GM18507 (cell line): ENCODE data around the gene ATP2B3.

Experiments used
- DNase-seq: peaks from one replicate; pipeline ENCODE4 v3.0.0; 2011; ENCODE audit warnings: low read depth; ENCODE audit not compliant: insufficient read length; ENCODE audit errors: extremely low spot score
- FAIRE-seq: peaks from 2 replicates; lab custom pipeline; 2011; peaks lifted over from hg19 to GRCh38; lab: Jason Lieb, UNC

Gene ATP2B3

DNA sequence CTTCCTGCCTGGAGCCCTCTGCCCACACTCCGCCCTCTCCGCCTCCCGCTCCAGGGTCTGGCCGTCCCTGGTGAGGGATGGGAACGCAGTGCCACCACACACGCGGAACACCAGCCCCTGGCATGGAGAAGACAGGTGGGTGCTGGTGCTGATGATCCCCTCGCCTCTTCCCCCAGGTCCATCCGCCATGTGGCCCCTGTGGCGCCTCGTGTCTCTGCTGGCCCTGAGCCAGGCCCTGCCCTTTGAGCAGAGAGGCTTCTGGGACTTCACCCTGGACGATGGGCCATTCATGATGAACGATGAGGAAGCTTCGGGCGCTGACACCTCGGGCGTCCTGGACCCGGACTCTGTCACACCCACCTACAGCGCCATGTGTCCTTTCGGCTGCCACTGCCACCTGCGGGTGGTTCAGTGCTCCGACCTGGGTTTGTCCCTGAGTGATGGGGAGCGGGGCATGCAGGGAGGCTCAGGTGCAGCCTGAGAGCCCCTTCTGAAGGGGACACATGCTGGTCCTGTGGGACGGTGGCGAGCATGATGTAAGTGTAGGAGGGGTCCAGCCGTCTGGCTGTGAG lies 12.9 kb upstream of the ATP2B3 start:
- no peak for FAIRE-seq

DNA sequence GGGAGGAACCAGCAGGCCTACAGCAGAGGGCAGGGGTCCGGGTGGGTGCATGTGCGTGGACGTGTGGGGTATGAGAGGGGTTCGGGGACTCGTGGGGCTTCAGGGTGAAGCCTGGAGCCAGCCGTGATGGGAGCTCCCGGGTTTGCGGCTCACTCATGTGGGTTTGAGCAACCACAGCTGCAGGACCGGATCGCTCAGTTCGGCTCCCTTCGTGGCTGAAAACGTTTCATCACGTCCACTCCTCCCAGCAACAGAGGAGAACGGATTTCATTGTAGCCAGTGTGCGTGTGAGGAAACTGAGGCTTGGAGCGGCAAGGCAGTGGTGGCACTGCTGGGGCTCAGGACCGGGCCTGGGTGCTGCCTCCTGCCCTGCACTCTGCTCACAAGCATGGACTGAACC lies 12.1 kb upstream of the ATP2B3 start:
- no peak for FAIRE-seq
- DNase-seq = no peak

More for the DNA sequence above, 12.9 kb upstream of the ATP2B3 start:
- no peak for DNase-seq

DNA sequence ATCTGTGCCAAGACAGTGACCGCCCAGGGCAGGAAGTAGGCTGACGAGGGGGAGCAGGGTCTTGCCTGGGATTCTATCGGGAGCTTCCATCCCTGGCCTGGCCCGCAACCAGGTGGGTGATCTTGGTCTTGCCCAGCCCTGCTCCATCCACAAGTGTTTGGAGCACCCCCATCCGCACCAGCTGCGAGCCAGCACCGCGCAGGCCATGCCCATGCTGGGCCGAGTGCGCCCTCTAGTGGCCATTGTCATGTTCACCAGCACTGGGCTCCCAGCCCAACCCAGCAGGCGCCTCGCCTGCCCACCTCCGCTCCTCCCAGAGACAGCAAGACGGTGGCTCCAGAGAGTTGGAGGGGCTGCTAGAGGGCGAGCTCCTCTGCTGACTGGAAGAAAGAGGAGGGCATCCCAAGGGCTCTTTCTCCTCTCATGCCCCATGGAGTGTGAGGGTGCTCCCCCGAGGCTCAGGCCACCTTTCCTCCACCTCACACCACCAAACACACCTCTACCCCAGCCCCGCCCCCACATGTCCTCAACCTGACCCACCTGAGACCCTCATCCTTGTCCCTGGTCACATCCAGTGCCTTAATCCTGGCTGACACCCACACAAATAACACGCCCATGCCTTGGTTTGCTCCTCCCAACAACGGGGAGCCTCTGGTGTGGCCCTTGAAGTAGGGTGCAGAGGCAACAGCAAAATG lies 9.8 kb upstream of the ATP2B3 start:
- FAIRE-seq = peak; percentile 86

DNA sequence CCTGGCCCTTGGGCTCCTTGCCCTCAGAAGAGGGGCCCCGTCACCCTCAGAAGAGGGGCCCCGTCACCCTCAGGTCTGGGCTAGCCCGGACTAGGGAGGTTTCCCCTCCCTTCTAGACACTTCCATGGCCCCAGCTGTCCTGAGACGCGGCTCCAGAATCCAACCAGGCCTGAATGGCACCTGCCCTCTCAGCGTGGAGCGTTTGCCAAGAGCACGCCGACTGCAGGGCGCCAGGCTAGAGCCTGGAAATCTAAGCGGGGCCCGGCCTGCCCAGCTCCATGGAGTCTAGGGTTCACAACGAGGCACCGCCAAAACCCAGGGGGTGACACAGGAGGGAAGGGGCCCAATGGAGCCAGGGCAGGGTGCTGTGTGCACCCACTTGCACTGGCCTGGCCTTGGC lies 7.8 kb upstream of the ATP2B3 start:
- FAIRE-seq (no peak), DNase-seq (no peak)

More for the DNA sequence above, 9.8 kb upstream of the ATP2B3 start:
- DNase-seq = peak; percentile 72

DNA sequence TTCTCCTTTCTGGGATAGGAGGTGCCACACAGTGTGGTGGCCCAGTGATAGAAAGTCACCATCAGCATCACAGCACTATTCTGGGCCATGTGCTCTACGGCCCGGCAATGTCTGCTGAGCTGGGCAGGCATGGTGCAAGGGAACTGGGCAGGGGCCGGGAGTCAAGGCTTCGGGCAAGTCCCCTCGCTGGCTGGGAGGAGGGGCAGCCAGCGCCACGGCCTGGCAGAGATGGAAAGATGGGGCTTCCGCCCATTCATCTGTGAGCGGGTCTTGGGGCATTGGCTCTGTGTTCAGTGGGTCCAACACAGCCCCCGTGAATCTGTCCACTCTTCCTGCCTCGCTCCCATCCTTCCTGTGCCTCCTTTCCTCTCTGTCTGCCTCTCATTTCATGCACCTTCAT lies 7.1 kb upstream of the ATP2B3 start:
- DNase-seq = no peak

DNA sequence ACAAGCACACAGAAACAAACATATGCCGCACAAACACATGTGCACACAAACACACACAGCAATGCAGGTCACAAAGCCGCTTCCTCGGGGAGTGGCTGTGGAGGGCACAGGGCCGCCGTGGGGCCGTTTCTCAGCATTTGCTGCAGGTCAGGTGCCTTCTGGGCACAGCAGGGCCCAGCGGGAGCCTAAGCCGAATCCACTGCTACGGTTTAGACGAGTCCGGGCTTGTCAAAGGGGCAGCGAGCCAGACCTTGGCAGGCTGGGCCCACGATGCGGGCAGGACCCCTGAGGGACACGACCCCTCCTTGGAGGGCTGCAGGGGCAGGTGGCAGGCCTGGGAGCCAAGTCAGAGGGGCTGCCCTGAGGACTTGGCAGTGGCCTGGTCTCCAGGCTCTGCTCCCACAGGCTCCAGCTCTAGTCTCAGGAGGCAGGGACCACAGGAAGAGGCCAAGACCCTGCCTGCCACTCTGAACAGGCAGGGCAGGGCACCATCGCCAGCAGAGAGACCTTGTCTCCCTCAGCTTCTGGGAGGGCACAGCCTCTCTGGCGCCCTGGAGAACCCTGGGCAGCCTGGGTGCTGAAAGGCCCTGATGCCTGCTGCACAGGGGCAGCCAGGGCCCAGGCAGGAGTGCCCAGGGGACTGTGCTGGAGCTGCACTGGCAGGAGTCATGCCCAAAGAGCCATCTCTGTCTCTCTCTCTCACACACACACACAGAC lies 5.5 kb upstream of the ATP2B3 start:
- no peak for DNase-seq
- no peak for FAIRE-seq

More for the DNA sequence above, 7.1 kb upstream of the ATP2B3 start:
- FAIRE-seq = no peak

DNA sequence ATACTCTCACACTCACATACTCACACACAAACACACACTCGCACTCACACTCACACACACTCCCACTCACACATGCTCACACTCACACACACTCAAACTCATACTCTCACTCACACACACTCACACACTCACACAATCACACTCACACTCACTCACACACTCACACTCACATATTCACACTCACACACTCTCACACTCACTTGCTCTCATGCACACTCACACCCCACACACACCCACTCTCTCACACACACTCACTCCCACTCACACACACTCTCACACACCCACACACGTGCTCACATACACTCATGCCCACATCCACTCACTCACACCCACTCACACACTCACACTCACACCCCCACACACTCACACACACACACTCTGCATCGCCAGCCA lies 4.9 kb upstream of the ATP2B3 start:
- FAIRE-seq = no peak

DNA sequence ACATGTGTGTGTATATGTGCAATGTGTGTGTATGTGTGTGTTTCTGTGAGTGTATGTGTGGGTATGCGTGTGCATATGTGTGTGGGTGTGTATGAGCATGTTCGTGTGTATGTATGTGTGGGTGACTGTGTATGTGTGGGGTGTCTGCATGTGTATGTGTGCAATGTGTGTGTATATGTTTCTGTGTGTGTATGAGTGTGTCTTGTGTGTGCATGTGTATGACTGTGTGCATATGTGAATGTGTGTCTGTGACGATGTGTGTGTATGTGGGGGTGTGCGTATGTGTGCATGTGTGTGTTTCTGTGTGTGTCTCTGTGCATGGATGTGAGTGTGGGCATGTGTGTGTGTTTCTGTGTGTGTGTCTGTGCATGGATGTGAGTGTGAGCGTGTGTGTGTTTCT lies 4.2 kb upstream of the ATP2B3 start:
- no peak for DNase-seq
- FAIRE-seq = no peak

More for the DNA sequence above, 4.9 kb upstream of the ATP2B3 start:
- no peak for DNase-seq

DNA sequence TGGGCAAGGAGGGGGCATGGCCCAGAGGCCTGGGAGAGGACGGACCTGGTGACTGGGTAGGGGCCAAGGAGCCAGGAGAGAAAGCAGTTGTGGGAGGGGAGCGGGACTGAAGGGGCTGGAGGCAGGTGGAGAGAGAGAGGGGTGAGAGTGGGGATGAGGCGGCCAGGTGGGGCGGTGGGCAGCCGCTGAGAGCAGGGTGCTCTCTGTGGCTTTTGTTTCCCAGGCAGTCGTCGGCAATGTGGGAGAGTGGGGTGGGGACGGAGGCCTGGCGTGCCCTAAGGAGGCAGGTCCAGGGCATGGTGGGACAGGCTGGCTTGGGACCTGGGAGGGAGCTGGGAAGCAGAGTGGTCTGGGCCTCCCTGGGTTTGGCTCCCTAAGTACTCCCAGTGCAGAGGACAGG lies 3.2 kb upstream of the ATP2B3 start:
- DNase-seq = no peak

DNA sequence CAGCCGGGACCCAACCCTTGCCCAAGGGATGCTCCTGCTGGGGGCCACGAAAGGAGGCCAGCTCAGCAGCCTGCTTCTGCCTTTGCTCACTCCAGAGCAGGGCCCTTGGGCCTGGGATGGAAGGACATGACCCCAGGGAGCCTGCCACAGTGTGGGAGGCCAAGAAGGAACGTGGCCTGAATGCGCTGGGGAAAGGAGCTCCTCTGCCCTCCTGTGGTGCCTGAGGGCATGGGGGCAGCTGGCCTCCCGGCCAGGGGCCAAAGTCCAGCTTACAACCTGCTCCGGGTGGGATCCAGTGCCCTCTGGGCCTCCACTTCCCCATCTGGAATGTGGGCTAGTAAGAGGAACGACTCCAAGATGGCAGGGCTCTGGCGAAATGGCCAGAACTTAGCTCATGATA lies 2.0 kb upstream of the ATP2B3 start:
- FAIRE-seq = no peak
- no peak for DNase-seq

More for the DNA sequence above, 3.2 kb upstream of the ATP2B3 start:
- no peak for FAIRE-seq

DNA sequence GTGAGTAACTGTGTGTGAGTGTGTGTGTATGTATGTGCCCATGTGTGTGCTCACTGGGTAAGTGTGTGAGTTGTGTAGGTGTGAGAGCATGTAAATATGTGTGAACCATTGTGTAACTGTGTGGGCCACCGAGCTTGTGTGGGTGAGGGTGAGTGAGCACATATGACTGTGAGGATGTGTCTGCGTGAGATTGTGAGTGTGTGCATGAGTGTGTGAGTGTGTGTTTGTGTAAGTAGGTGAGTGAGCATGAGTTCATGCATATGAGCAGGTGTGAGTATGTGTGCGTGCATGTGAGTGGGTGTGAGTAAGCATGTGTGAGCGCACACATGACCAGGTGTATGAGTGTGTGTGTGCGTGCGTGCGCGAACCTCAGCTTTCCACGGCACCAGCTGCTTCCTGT lies 1.4 kb upstream of the ATP2B3 start:
- no peak for DNase-seq
- no peak for FAIRE-seq

DNA sequence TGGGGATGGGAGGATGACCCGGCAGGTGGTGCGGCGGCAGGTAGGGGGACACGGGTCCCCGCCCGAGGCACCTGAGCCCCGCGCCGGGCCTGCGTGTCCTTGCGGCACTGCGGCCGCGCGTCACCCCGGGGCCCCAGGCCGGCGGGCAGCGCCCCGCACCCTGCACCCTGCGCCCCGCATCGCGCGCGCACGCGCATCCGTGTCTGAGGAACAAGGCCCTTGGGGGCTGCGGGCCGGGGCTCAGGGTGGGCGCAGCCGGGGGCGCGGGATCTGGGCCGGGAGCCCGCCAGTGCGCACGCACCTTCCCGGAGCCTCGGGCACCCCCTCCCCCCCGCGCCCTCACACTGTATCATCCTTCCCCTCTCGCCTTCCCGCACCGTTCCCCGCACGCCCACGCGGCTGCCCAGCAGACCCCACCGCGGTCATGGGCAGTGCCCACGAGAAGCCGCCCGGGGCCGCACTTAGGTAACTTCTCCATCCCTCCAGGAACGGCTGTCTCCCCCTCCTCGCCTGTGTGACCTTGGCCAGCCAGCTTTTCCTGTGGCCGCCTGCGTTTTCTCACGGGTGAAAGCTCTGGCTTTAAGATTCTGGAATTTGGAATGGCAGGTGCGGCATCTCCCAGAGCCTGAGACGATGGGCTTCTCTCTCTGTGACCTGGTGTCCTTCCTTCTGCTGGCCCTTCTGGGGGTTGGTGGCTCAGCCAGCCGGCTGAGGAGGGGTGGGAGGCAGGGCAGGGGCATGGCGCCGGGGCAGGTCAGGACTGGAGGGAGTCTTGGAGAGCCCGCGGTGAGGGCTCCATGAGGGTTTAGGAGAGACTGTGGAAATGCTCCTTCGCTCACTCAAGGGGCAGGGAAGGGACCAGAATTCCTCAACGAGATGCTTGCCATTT lies 748 bp downstream of the ATP2B3 start:
- no peak for DNase-seq
- FAIRE-seq = no peak

DNA sequence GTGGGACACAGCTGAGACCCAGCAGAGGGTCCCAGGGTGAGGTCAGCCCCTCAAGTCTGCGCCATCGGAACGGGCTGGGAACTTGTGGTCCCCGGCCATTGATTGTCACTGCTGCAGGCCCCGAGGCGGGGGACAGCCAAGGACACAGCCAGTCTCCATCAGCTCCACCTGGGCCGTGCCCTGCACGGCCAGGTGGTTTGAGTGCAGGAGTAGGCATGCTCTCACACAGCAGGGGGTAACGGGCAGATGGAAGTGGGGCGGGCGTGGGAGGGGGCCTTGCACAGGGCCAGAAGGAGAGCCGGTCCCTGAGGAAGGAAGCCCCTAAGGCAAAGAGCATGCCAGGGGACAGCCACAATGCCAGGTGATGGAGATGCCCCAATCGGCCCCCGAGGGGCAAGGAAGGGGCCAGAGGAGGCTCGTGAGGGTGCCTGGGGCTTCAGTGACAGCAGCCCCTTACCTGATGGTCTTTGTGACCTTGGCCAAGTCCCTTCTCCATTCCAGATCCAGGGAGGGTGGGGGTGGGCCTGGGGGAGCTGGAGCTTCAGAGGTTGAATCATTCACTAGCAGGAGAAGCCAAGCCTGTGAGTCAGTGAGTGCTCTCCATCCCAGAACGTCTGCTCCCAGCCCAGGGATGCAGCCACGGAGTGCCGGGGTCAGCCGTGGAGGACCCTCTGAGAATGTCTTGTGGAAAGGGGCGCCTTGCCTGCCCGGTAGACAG lies 2.3 kb downstream of the ATP2B3 start:
- FAIRE-seq = no peak
- DNase-seq = no peak

DNA sequence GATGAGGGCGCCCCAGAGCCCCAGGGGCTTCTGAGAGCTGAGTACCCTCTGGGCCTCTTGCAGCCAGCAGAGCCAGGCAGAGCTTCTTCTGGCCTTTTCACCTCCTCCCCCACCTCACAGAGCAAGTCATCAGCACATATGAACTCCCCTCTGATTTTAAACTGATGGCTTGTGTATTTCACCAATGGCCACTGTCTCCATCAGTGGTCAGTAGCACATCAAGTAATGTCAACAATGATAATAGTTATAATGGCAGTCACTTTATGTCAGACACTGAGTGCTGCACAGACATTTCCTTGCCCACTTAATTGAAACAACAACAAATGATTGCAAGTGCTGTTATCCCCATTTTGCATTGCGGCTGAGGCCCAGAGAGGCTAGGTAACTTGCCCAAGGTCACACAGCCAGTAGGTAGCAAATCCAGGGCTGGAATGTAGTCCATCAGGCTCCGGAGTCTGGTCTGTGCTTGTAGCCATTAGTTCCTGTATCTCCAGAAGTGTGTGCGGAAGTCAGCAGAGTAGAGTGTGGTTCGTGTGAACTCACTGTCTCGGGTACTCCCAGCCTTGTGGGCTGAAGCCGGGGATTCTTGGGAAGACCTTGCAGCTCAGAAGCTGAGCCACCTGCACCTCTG lies 3.0 kb downstream of the ATP2B3 start:
- FAIRE-seq (no peak), DNase-seq (no peak)

DNA sequence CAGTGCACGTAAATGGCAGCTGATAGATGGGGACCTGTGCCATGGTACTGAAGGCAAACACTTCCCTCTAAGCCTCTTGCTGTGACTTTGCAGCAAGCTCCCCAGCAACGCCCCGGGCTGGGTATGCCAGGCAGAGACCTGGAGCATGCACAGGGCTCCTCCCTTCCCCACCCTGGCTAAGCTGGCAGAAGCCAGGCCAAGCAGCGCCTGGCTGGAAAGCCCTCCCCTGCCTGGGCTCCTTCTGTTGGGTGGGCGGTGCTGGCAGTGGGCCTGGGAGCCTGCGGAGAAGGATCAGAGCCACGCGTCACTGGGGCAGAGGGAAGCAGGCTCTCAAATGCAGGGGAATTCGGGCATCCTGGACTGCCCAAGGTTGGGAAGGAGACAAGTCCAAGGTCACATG lies 3.6 kb downstream of the ATP2B3 start:
- FAIRE-seq (no peak), DNase-seq (no peak)

DNA sequence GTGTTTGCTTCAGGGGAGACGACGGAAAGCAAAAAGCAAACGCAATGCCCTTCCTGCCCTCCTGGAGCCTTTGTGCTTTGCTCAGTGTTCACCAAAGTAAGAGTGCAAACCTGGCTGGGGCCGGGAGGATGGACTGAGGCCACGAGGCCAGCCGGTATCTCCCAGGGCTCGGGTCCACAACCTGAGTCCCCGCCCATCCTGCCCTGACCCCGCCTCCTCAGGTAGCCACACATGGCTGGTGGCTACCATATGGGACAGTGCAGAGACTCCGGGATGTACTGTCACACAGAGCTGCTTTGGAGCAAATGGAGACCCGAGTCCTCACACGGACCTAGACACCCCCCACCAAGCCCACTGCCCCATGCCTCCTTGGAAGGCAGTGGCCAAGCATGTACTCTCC lies 4.8 kb downstream of the ATP2B3 start:
- FAIRE-seq = no peak
- no peak for DNase-seq

DNA sequence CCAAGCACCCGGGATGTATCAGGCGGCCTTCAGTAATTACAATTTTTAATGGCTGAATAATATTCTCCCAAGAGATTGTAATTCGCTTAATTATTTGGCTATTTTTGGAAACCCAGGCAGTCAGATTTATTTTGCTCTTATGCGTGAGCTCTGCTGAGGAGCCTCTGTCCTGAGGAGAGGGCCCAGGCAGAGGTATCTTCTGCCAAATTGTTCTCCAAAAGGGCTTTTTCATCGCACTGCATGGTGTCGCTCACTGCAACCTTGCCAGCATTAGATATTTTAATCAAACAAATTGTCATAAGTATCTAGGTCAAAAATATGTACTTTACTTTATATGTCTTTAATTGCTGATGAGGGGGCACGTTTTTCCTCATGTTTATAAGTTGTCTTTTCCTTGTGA lies 5.8 kb downstream of the ATP2B3 start:
- FAIRE-seq = no peak
- DNase-seq = no peak

DNA sequence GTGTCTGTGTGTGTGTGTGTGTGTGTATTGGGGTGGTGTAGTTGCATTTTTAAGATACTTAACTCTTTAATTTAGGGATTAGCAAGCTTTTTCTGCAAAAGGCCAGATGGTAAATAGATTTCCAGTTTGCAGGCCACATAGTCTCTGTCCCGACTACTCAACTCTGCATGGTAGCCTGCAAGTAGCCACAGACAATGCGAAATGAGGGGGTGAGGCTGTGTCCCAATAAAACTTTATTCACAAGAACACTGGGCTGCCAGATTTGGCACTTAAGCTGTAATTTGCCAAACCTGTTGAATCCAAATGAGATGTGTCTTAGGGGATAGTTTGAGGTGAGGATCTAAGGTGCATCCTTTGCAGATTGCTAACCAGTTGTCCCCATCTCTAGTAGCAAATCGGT lies 6.8 kb downstream of the ATP2B3 start:
- DNase-seq (no peak), FAIRE-seq (no peak)

DNA sequence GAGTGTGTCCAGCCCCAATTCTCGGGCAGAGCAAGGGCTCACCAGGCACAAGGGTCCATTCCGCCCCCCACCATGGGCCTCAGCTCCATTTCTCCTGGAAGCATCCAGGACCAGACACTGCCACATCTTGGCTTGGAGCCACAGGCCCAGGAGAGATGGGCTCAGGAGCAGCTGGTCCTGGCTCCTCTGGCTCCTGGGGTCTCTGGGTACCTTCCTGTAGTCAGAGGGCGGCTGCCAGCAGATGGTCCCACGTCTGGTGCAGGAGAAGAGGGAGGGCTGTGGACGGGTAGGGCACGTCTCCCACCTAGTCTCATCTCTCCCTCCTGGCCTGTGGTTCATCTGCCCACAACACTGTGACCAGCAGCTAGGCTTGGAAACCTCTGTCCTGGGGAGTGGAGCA lies 8.0 kb downstream of the ATP2B3 start:
- FAIRE-seq (no peak), DNase-seq (no peak)
